ENCODE measurements around the gene KCNJ10.

Gene KCNJ10

DNA sequence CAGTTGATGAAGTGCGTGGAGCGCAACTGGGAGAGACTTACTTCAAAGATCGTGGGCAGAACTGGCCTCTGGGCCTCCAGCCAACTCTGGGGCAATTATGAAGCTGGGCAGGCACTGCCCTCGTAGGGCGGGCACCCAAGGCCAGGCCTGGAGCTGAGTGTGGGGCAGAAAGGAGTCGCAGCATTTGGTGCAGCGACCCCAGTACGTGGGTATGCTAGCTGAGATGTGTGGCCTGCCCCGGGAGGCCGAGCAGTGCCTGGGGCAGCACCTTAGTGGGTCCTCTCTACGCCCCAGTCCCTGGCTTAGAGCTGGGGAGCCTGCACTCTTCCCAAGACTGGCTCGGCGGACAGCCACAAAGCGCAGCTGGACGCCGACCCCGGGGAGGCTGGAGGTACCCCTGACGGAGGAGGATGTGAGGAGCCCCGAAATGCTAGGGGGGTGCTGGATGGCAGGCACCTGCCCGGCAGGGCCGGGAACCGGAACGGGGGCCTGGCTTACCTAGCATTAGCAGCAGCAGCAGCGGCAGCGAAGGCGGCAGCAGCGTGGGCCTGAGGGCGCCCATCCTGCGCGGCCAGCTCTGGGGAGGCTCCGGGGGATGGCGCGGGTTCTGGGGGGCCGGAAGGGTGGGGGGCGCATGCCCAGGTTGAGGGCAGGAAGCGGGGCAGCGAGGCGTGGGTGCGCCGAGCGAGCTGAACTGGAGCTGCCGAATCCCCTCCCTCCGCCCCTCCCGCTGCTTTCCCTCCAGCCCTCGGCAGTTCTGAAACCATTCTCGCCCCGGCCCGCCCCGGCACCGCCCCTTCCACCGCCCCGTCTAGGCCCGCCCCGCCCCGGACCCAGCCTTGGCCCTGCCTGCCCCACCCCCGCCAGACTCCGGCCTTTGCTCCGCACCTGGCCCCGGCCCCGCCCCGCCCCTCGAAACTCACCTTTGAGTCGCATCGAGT is 28.2 kb upstream of the KCNJ10 start, which contains the start of gene IGSF8:
Gene IGSF8 (minus strand): TSS at position 709 of the 941 bp plus-strand sequence. CDS start 147 bp downstream, at position 562.
- no peak for TF ChIP-seq FOXP2 (optimal IDR thresholded peaks at IDR 0.05; ENCODE audit: borderline replicate concordance, extremely low read depth, extremely low read length, insufficient read depth)
- no peak for TF ChIP-seq POLR2AphosphoS5 (IDR thresholded peaks at IDR 0.05; ENCODE audit: low read depth, low read length)
- no peak for TF ChIP-seq TAF1 (IDR thresholded peaks at IDR 0.05; ENCODE audit: borderline replicate concordance, insufficient read depth, low read length)
- TF ChIP-seq SIN3A (IDR thresholded peaks at IDR 0.05; ENCODE audit: borderline replicate concordance, insufficient read depth, low read length): no peak
- TF ChIP-seq, protein P1, sequence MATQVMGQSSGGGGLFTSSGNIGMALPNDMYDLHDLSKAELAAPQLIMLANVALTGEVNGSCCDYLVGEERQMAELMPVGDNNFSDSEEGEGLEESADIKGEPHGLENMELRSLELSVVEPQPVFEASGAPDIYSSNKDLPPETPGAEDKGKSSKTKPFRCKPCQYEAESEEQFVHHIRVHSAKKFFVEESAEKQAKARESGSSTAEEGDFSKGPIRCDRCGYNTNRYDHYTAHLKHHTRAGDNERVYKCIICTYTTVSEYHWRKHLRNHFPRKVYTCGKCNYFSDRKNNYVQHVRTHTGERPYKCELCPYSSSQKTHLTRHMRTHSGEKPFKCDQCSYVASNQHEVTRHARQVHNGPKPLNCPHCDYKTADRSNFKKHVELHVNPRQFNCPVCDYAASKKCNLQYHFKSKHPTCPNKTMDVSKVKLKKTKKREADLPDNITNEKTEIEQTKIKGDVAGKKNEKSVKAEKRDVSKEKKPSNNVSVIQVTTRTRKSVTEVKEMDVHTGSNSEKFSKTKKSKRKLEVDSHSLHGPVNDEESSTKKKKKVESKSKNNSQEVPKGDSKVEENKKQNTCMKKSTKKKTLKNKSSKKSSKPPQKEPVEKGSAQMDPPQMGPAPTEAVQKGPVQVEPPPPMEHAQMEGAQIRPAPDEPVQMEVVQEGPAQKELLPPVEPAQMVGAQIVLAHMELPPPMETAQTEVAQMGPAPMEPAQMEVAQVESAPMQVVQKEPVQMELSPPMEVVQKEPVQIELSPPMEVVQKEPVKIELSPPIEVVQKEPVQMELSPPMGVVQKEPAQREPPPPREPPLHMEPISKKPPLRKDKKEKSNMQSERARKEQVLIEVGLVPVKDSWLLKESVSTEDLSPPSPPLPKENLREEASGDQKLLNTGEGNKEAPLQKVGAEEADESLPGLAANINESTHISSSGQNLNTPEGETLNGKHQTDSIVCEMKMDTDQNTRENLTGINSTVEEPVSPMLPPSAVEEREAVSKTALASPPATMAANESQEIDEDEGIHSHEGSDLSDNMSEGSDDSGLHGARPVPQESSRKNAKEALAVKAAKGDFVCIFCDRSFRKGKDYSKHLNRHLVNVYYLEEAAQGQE (IDR thresholded peaks at IDR 0.05; ENCODE audit: insufficient read depth in 1 of 2, low read depth in 2 of 2, low read length in 2 of 2): no peak

DNA sequence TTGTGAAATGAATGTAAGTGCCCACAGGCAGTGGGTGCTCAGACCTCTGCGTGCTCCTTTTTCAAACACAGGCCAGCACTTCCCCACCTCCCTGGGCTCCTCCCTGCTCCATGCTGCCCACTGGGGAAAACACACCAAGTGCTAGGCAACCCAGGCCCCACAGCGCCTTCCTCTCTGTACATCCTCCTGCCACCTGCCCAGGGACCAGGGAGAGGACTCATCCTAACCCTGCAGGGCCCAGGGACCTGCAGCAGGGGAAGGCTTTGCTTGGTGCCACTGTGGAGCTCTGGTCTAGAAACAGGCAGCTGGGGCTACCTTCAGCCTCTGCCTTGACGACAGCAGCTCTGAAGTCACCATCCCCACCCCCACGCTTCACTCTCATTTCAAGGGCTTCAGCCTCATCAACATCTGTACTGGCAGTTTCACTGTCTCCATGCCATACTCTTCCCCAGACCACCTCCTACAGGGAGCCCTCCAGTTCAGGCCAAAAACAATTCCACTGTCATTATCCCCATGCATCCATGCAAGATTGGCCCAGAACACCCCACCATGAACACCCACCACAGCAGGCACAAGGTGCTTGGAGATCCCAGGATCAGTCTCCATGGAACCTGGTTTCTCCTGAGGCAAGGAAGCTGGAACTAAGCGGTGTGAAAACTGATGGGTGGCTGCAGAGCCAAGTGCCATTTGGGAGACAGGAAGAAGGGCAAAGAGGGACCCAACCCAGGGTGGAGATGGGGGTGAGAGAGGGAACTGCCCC is 27.4 kb upstream of the KCNJ10 start:
- TF ChIP-seq TAF1 (IDR thresholded peaks at IDR 0.05; ENCODE audit: borderline replicate concordance, insufficient read depth, low read length) (no peak), SIN3A (IDR thresholded peaks at IDR 0.05; ENCODE audit: borderline replicate concordance, insufficient read depth, low read length) (no peak), POLR2AphosphoS5 (IDR thresholded peaks at IDR 0.05; ENCODE audit: low read depth, low read length) (no peak), FOXP2 (optimal IDR thresholded peaks at IDR 0.05; ENCODE audit: borderline replicate concordance, extremely low read depth, extremely low read length, insufficient read depth) (no peak)
- TF ChIP-seq, protein P1 (IDR thresholded peaks at IDR 0.05; ENCODE audit: insufficient read depth in 1 of 2, low read depth in 2 of 2, low read length in 2 of 2): no peak

DNA sequence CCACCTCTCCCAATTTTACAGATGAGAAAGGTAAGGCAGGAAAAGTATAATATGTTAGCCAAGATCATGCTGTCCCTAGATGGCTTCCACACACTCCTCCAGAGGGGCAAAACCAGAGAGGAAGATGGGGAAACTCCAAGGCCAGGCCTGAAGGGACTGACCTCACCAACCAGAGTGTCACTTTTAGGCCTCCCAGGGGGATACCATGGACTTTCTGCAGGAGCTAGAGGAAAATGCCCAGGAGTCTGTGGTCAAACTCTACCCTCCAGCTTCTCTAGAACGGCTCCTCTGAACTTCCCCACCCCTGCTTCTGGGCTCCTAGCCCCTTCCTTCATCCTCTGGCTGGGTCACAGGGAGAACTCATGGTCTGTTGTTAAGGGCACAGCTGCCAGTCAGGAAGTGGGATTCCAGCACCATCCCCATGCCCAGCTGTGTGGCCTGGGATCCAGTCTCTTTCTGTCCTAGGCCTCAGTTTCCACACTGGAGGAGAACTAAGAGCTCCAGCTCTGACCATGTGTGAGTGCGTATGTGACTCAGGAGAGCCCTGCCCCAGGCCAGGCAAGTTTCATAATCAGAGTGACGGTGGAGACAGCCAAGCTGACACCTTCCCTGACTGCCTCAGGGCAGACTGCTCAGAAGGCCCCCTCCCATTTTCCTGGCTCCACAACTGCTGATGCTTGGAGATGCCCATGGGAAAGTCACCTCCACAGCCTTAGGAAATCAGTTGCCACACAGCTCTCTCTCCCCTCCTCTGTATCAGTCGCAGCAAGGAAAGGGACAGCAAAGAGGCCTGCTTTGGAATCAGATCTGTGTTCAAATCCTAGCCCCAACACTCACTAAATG is 26.5 kb upstream of the KCNJ10 start:
- TF ChIP-seq FOXP2 (optimal IDR thresholded peaks at IDR 0.05; ENCODE audit: borderline replicate concordance, extremely low read depth, extremely low read length, insufficient read depth): no peak
- TF ChIP-seq SIN3A (IDR thresholded peaks at IDR 0.05; ENCODE audit: borderline replicate concordance, insufficient read depth, low read length): no peak
- TF ChIP-seq POLR2AphosphoS5 (IDR thresholded peaks at IDR 0.05; ENCODE audit: low read depth, low read length): no peak
- TF ChIP-seq TAF1 (IDR thresholded peaks at IDR 0.05; ENCODE audit: borderline replicate concordance, insufficient read depth, low read length): no peak
- TF ChIP-seq, protein P1 (IDR thresholded peaks at IDR 0.05; ENCODE audit: insufficient read depth in 1 of 2, low read depth in 2 of 2, low read length in 2 of 2): no peak

- no peak for TF ChIP-seq FOXP2 (optimal IDR thresholded peaks at IDR 0.05; ENCODE audit: borderline replicate concordance, extremely low read depth, extremely low read length, insufficient read depth)
- TF ChIP-seq TAF1 (IDR thresholded peaks at IDR 0.05; ENCODE audit: borderline replicate concordance, insufficient read depth, low read length): no peak
- TF ChIP-seq POLR2AphosphoS5 (IDR thresholded peaks at IDR 0.05; ENCODE audit: low read depth, low read length): no peak
- no peak for TF ChIP-seq SIN3A (IDR thresholded peaks at IDR 0.05; ENCODE audit: borderline replicate concordance, insufficient read depth, low read length)
- TF ChIP-seq, protein P1 (IDR thresholded peaks at IDR 0.05; ENCODE audit: insufficient read depth in 1 of 2, low read depth in 2 of 2, low read length in 2 of 2): no peak
Observed at GRCh38 chr1:160095382-160096105, 25.6 kb upstream of the KCNJ10 start.

Measured in PFSK-1 (cell line).